Stimulated activated CD4-positive, alpha-beta T cell treated with anti-CD3 and anti-CD28 coated beads, Interleukin-4, amount 100 ng/mL, for 1 hour (primary cell): ENCODE measurements around the gene TXK.
"Not testable (repeated sequence)": the region's sequence is repeated elsewhere in the genome, so short reads cannot be mapped to it uniquely, and the experiment has no call there.

Source experiments
- DNase-seq: peaks from one replicate; pipeline ENCODE4 v3.0.0-alpha.2; 2020

TXK gene

DNA sequence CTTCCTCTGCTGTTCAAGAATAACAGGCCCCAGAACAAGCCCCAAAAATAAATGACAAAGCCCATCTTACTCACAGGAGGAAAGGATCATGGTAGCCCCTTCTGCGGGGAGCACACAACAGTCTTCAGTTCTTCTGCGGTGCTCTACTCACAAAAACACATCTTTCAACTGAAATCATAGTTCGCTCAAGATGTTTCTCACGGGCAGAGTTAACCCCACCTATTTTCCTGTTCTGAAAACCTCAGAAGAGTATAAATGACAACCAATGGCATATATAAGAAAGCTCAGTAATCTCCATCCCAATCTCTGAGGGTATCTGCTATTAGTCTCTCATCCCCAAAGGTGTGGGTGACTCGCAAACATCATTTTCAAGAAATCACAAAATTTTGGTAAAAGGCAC, at the start of gene TXK:
Gene TXK, minus strand, starts transcription at position 170 of the 400 bp plus-strand sequence. Its CDS starts 80 bp downstream, at position 90.
- DNase-seq, result no peak

DNA sequence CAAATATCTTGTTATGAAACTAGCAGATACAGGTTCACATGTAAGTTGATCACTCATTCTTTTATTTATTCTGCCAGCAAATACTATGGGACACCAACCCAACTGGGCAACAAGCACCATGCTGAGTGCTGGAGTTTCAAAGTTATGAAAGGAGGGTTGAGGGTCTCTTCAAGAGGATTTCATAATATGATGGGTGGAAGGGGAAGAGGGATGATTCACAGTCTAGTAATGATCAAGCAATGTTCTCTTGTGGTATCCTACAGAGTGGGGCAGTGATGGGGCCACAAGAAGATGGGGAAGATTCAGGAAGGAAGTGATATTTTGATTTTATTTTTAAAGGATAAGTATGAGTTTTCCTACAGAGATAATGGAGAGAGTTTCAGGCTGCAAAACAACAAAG, 46.2 kb upstream of the TXK start:
- DNase-seq, result no peak

DNA sequence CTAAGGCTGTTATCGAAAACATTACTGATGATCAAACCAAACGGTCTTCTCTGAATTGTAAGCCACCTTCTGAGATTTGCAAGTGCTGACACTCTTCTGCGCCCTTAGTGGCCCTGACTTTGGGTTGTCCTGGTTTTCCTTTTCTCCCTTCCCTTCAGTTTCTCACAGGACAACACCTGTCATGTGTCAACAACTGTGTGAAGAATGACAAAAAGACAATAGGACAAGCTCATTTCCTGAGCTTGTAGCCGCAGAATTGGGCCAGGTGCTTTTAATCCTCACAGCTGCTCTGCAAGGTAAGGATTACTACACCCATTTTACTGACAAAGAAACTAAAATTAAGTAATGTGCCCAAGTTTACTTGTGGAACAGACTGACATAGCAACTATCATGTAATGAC, 44.9 kb upstream of the TXK start:
- DNase-seq, result no peak

GRCh38 chr4:48175806-48176205, 41.8 kb upstream of the TXK start:
- no peak for DNase-seq

DNA sequence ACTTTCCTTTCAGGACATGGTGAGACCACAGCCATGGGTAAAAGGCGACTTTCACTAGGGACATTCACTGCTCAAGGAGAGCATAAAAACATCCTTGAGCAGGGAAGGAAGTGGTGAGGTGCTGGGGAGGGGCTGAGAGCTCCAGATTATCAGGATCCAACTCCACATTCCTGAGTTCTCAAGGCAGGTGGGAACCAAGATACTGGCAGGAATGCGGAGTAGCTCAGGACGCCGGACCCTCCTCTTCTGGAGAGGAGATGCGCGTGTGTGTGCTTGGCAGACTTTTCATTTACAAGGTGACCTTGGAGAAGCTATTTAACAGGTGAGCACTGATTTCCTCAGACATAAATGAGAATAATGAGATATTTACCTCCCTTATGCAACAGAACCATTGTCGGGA, 41.3 kb upstream of the TXK start:
- DNase-seq, result no peak

DNA sequence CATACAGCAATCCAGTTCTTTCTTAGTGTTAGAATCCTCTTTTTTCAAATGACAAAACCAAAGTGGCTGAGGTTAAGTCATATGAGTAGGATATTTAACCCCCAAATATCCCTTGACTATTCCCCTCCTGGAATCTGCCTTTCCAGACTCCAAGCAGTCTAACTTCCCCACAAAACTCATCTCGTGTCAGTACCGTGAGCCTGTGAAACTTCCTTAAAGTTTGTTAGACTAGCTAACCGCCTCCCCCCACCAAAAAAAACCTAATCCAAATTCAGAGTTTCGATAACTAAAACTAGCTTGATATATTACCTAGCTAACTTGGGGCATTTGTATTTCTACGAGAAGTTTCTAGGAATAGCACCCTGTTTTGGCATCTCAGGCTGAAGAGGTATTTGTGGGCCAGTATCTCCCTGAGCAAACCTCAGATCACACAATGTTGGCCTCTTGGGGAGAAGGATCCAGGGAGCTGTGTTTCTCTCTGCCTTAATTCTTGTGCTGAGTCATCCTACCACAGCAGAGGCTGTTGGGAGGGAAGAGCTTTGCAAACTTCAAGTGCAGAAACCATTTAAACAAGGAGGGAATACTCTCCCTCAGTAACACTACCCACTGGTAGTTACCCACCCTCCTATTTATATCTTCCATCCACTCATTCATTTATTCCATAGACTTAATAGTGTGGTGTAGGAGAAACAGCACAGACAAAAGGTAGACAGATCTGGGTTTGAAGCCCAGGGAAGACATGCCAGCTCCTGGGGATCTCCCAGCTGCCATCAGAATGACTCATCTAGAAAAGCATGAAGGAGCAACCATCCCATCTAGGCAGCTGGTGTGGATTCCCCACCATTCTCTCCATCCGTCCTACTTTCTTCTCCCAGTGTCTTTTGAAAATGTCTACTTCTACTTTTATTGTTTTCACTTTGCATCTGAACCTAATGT, 39.3 kb upstream of the TXK start:
- no peak for DNase-seq

DNA sequence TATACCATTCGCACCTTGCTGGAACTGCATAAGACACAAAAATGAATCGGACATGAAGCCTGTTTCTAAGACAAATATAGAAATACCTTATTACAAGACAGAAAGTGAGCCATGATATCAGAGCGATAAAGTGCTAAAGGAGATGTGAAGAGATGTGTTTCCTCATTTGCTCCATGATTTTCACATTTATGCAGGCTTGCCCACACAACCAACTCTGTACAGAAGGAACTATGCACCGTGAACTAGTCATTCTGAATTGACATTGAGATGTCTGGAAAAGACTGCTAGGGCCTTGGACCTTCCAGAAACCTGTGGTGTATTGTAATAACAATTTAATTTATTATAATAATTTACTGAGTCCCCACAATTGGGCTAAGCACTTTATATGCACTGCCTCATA, 38.6 kb upstream of the TXK start:
- DNase-seq, result no peak

GRCh38 chr4:48169636-48170035, 35.6 kb upstream of the TXK start:
- DNase-seq, result no peak

GRCh38 chr4:48167538-48168263, 33.7 kb upstream of the TXK start:
- DNase-seq, result no peak

DNA sequence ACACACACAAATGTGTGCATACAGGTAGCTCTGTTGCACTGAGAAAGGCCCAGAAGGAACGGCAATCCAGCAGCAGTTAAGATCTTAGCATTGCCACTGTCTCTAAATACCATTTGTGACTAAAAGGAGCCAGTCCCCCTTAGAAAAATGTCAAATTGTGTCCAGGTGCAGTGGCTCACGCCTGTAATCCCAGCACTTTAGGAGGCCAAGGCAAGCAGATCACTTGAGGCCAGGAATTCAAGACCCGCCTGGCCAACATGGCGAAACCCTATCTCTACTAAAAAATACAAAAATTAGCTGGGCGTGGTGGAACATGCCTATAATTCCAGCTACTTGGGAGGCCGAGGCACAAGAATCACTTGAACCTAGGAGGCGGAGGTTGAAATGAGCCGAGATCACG, 30.5 kb upstream of the TXK start:
- not testable (repeated sequence) for DNase-seq

- no peak for DNase-seq
Measured at GRCh38 chr4:48163746-48164145, 29.7 kb upstream of the TXK start.

DNA sequence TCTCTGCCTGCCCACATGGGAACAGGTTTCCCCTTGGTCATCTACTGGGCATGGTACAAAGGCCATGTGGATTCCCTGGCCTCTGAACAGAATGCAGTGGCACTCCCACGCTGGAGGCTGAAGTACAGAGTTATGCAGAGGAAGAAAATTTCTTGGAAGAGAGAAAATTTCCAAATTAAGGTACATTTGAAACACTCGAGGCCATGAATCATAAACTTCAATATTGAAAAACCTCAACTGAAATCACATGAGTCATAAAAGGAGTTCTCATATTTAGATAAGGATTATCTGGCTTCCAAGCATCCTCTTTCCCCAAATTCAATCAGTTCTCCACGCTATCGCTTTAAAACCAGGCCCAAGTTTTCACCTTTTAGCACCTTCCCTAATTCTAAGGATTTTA, 28.1 kb upstream of the TXK start:
- no peak for DNase-seq

DNA sequence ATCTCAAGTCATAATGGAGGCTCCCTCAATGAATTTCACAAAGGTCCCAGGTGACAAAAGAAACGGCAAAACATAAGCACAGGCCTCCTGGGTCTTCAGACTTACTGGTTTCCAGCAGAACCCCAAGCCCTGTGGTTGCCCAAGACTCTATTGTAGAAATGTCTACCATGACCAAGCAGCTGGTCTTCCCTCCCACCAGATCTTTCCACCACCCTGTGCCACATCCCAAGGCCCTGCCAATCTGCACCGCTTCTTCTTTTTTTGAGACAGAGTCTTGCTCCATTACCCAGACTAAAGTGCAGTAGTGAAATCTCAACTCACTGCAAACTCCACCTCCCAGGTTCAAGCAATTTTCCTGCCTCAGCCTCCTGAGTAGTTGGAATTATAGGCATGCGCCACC, 23.2 kb upstream of the TXK start:
- no peak for DNase-seq

DNA sequence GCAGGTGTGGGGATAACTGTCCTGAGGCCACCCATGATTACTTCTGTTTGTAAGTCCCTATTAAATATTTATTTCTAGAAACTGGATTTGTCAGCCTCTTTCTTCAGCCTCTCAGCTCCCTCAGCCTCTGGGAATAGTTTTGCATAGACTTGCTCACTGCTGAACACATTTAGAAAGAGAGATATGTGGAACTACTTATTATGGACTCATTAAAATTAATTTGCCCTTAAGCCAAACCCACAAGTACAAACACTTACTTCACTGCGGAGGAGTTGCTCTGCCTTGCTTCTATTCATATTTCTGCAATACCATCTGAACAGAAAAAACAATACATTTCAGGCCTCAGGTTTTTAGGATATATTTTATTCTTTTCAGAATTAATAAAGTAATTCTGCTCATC, 22.4 kb upstream of the TXK start:
- no peak for DNase-seq

GRCh38 chr4:48153791-48154550, 19.9 kb upstream of the TXK start:
- DNase-seq, result no peak

DNA sequence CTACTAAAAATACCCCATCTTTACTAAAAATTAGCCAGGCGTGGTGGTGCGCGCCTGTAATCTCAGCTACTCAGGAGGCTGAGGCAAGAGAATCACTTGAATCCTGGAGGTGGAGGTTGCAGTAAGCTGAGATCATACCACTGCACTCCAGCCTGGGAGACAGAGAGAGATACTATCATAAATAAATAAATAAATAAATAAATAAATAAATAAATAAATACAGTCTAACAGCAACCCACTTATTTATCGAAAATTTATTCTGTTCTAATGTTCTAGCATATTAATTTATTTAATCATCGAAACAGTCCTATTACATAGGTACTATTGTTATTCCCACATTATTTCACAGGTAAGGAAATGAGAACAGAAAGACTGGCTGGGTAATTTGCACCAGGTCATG, 18.2 kb upstream of the TXK start:
- DNase-seq, result no peak

- no peak for DNase-seq
Measured at GRCh38 chr4:48149827-48150370, 15.8 kb upstream of the TXK start.

DNA sequence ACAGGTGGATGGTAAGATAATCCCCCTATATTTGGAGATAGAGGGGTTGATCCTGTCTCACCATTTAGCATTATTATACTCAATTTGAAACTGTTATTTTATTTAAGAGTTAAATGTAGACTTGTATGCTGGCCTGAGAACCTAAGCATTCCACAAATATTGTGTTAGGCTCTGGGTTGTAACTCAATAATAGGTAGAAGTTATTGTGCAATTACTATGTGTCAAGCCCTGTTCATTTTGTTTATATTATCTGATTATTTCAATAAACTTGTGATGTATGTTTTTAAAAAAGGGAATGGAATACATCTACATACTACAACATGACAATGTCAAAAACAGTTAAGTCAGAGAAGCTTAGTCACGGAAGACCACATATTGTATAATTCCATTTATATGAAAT, 13.6 kb upstream of the TXK start:
- DNase-seq, result no peak

DNA sequence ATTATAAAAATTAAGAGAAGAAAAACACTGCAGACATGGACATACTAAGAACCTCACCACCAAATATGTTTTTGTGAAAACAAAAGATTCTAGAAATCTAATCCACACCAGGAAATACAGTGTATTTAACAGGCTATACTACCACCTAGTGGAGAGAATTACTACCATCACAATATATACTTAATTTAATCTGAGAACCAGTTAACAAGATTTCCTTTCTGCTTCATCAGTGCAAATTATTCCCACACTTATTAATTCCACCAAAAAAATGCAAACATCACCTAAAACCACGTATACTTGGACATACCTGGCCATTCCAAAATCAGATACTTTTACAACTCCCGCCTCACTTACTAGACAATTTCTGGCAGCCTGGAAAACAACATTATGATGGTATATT, 7.0 kb upstream of the TXK start:
- DNase-seq, result no peak

DNA sequence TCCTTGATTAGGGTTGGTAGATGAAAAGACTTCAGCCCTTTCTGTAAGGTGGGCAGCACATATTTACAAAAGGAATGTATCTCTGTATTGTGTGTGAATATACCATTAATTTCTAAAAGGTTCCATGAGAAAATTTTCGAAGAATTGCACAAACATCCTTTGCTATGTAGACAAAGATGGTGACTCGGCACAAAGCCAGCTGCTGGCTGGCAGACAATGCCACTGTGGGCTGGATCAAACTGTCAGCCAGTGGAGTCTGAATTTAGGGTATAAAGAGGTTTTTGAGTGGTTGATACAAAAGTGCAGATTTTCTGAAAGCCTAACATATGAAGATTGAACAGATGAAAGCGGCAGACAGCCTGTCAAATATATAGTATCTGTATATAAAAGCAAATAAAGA, 5.6 kb upstream of the TXK start:
- DNase-seq, result peak; percentile 31

DNA sequence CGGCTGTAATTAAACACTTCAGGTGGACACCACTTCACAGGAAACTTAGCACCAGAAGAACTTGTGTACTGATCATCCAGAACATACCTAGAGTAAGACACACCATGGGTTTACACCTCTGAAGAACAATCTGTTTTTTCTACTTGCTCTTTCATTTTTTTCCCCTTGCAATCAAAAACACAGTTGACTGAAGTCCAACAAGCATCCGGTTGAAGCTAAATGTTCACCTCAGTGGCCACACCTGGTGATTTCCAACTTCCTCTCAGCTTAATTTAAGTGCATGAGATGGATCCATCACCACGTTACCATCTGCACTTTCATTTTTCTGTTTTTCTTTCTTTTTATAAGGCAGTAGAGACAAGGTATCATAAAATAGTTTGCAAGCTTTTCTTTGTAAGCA, 4.9 kb upstream of the TXK start:
- no peak for DNase-seq

GRCh38 chr4:48138511-48138910, 4.5 kb upstream of the TXK start:
- no peak for DNase-seq

- DNase-seq, result no peak
Measured at GRCh38 chr4:48137846-48138245, 3.8 kb upstream of the TXK start.
